ENCODE measurements around the gene SLCO4A1.

SLCO4A1 gene

DNA sequence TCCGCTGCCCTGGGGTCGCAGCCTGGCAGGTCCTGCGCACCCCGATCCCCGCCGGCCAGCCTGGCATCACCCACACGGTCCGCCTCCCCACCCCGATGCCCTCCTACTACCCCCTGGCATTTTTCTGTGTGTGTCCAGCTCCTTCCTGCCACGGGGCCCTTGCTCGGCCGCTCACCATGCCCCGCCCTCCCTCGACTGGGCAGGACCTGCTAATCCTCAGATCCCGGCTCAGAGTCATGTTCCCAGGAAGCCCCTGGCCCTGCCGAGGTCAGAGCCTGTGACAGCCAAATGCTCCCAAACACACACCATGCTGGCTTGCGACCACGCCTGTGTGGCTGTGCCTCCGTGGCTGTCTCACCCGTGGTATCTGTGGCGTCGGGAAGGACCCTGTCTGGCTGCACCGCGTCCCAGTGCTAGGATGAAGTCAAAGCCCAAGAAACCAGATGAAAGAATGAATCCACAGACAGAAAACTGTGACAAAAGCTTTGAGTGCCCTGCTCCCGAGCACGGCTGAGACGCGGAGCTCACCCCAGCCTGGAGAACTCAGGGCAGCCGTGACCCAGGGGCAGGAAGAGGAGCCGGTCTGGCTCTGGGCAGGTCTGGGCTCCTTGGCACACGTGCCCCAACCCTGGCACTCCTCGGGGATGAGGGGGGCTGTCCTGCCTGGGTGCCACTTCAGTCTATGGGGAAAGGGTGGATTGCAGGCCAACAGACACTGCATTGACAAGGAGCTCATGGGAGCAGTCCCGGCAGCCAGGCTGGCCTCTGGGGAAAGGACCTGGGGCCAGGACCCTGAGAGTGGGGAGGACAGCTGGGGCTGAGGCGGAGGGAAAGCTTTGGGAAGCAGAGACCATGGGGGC is 20.8 kb upstream of the SLCO4A1 start:
- ChIA-PET POLR2A (no interaction called here), CTCF (interaction anchor here (1.2 to 3.2 kb wide), 2 partner anchors 8 to 122 kb away, joined by 5 to 10 read pairs; no protein-coding TSS in a partner anchor)
- H3K4me3 ChIP-seq (ENCODE audit: low read depth, low read length) = no peak overlapping the region
- no peak for DNase-seq (ENCODE audit: low read depth, low spot score)
- TF ChIP-seq, protein P1, sequence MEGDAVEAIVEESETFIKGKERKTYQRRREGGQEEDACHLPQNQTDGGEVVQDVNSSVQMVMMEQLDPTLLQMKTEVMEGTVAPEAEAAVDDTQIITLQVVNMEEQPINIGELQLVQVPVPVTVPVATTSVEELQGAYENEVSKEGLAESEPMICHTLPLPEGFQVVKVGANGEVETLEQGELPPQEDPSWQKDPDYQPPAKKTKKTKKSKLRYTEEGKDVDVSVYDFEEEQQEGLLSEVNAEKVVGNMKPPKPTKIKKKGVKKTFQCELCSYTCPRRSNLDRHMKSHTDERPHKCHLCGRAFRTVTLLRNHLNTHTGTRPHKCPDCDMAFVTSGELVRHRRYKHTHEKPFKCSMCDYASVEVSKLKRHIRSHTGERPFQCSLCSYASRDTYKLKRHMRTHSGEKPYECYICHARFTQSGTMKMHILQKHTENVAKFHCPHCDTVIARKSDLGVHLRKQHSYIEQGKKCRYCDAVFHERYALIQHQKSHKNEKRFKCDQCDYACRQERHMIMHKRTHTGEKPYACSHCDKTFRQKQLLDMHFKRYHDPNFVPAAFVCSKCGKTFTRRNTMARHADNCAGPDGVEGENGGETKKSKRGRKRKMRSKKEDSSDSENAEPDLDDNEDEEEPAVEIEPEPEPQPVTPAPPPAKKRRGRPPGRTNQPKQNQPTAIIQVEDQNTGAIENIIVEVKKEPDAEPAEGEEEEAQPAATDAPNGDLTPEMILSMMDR (IDR thresholded peaks at IDR 0.05; ENCODE audit: insufficient read depth, low read length, missing control alignments) = no peak

DNA sequence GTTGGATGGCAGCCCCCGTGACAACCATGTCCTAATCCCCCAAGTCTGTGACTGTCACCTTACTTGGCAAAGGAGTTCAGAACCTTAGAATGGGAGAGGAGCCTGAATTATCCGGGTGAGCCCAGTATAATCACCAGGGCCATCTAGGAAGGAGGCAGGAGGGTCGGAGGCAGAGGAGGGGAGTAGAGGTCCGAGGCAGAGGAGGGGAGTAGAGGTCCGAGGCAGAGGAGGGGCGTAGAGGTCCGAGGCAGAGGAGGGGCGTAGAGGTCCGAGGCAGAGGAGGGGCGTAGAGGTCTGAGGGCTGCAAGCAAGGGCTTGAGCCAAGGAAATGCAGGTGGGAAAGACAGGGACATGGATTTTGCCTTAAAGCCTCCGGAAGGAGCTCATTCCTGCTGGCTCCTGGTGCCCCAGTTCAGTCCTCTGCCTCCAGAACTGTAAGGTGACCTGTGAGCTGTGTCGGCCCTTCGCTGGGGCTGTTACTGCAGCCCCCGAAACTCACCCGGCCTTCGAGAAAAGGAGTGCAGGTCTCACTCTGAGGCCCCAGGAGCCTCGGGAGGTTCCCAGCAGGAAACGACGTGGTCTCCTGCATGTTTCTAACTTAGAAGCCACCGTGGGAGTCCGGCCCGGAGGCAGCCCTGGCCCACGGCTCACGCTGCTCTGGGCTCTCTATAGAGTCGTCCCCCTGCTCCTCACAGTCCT is 20.0 kb upstream of the SLCO4A1 start:
- H3K4me3 ChIP-seq (ENCODE audit: low read depth, low read length) = no peak overlapping the region
- ChIA-PET POLR2A (no interaction called here), CTCF (interaction anchor here (1.2 to 3.2 kb wide), 2 partner anchors 9 to 123 kb away, joined by 5 to 10 read pairs; no protein-coding TSS in a partner anchor)
- TF ChIP-seq, protein P1 (IDR thresholded peaks at IDR 0.05; ENCODE audit: insufficient read depth, low read length, missing control alignments) = no peak
- DNase-seq (ENCODE audit: low read depth, low spot score) = no peak

DNA sequence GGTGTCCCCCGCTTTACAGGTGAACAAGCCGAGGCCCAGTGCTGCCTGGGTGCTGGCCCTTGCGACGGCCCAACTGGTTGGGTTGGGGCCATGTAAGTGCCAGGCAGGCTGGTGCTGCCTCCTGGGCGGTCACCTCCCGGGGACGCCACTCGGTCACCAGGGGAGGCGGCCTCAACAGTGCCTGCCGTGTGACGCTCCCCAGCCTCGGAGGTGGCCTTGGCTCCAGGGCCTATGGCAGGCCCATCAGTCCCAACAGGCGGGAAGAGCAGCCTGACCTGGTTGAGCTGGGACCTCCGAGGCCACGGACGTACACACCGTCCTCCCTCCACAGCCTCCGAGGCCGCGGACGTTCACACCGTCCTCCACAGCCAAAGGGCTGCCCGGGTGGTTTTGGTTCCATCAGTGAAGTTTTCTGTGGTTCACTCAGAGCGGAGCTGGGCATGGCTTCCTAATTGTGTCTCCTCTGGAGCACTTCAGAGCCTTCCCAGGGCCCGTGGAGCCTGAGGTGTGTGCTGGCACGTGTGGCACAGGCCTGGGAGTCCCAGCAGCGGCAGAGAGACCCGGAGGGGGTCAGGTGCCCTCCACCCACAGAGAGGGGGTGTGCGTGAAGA is 19.3 kb upstream of the SLCO4A1 start:
- POLR2A ChIA-PET = no interaction called here
- CTCF ChIA-PET = interaction anchor here (0.8 to 3.2 kb wide), 4 partner anchors 8 to 169 kb away, joined by 3 to 10 read pairs (median 4); no protein-coding TSS in a partner anchor
- DNase-seq (ENCODE audit: low read depth, low spot score) = no peak
- no peak overlapping the region for H3K4me3 ChIP-seq (ENCODE audit: low read depth, low read length)
- TF ChIP-seq, protein P1 (IDR thresholded peaks at IDR 0.05; ENCODE audit: insufficient read depth, low read length, missing control alignments) = no peak

DNA sequence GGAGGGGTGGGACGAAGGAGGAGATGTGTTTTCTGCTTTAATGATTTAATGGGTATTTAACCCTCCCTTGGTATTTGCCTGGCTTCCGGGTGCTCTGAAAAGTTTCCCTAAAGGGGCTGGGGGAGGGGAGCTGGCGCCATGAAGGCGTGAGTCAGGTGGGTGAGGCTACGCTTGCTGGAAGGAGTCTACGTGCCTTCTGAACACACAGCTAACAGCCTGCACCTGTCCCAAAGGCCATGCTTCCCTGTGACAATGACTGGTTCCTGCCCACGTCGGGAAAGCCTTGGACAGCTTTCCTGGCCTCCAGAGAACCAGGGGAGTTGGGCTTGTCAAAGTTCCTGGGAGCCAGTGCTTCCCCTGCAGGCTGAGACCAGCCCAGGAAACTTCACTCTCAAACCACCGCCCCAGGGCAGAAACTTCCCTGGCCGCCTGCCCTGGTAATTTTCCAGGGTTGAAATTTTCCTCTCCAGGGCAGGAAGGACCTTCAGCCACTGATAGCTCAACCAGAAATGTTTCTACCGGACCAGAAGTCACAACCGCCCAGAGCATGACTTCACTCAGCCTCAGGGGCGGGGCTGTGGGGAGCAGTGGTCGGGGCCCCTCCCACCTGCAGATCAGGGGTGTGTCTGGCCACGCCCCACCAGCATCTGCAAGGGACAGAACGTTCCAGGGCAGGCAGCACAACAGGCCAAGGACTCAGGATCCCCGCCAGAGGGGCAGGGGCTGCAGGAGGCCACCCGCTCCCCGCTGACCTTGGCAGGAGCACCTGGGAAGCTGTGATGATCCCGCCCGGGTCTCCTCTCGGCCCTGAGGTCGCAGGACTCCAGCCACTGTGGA is 18.6 kb upstream of the SLCO4A1 start:
- ChIA-PET POLR2A (no interaction called here), CTCF (interaction anchor here (0.8 to 3.2 kb wide), 4 partner anchors 9 to 168 kb away, joined by 3 to 10 read pairs (median 4); no protein-coding TSS in a partner anchor)
- H3K4me3 ChIP-seq (ENCODE audit: low read depth, low read length) = no peak overlapping the region
- TF ChIP-seq, protein P1 (IDR thresholded peaks at IDR 0.05; ENCODE audit: insufficient read depth, low read length, missing control alignments) = no peak
- DNase-seq (ENCODE audit: low read depth, low spot score) = no peak

DNA sequence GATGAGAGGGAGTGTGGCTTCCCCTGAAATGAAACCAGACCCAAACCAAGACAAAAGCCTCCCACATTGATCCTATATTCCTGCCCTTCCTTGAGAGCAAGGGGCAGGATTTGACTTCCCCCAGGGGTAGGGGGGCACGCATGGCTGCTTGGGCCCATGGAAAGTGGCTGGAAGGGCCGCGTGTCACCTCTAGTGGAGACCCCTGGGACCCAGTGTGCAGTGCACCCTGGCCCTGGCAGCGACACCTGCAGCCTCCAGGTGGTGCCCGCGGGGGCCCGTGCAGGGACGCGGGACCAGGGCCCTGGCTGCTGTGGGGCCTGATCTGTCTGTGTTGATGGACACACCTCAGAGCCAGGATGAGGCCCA is 18.0 kb upstream of the SLCO4A1 start:
- CTCF ChIA-PET = interaction anchor here (1.0 to 3.2 kb wide), 4 partner anchors 7 to 167 kb away, joined by 3 to 10 read pairs (median 5); no protein-coding TSS in a partner anchor
- TF ChIP-seq, protein P1 (IDR thresholded peaks at IDR 0.05; ENCODE audit: insufficient read depth, low read length, missing control alignments) = no peak
- H3K4me3 ChIP-seq (ENCODE audit: low read depth, low read length) = no peak overlapping the region

More for the DNA sequence above, 18.0 kb upstream of the SLCO4A1 start:
- POLR2A ChIA-PET = no interaction called here
- no peak for DNase-seq (ENCODE audit: low read depth, low spot score)
